Measurements from ENCODE around the gene TAX1BP3. TPM values are rescaled to one million over a fixed set of nuclear protein-coding genes. Genes with fewer than 3 reads are reported as not detected.

TAX1BP3 gene
- total and polyA plus RNA-seq, 2 of the 13 experiments (the other 11 are each of a cell fraction or from before 2014, with no cell fraction given): 16.7 to 45.1 TPM

GRCh38 chr17:3635474-3636153 lies 32.8 kb downstream of the TAX1BP3 start (continued):
- TF ChIP-seq ZNF318 (CRISPR knock-in tag; IDR thresholded peaks at IDR 0.05): no peak; the same call in 1 of the 2 replicates
- TF ChIP-seq HMGA1 (CRISPR knock-in tag; conservative IDR thresholded peaks at IDR 0.05): no peak
- TF ChIP-seq HOXA5 (CRISPR knock-in tag; IDR thresholded peaks at IDR 0.05): no peak
- TF ChIP-seq, protein P1, sequence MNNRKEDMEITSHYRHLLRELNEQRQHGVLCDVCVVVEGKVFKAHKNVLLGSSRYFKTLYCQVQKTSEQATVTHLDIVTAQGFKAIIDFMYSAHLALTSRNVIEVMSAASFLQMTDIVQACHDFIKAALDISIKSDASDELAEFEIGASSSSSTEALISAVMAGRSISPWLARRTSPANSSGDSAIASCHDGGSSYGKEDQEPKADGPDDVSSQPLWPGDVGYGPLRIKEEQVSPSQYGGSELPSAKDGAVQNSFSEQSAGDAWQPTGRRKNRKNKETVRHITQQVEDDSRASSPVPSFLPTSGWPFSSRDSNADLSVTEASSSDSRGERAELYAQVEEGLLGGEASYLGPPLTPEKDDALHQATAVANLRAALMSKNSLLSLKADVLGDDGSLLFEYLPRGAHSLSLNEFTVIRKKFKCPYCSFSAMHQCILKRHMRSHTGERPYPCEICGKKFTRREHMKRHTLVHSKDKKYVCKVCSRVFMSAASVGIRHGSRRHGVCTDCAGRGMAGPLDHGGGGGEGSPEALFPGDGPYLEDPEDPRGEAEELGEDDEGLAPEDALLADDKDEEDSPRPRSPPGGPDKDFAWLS (CRISPR knock-in tag; IDR thresholded peaks at IDR 0.05; ENCODE audit: borderline replicate concordance): no peak; the same call in 1 of the 2 replicates
- no peak for TF ChIP-seq MAFG (CRISPR knock-in tag; IDR thresholded peaks at IDR 0.05)
- TF ChIP-seq ZNF891 (CRISPR knock-in tag; IDR thresholded peaks at IDR 0.05): peak; percentile 86; the same call in 1 of the 2 replicates
- TF ChIP-seq MEF2D (CRISPR knock-in tag; IDR thresholded peaks at IDR 0.05): no peak
- peak; percentile 45; the same call in 1 of the 2 replicates for TF ChIP-seq BCL6 (CRISPR knock-in tag; IDR thresholded peaks at IDR 0.05)
- TF ChIP-seq, protein P2, sequence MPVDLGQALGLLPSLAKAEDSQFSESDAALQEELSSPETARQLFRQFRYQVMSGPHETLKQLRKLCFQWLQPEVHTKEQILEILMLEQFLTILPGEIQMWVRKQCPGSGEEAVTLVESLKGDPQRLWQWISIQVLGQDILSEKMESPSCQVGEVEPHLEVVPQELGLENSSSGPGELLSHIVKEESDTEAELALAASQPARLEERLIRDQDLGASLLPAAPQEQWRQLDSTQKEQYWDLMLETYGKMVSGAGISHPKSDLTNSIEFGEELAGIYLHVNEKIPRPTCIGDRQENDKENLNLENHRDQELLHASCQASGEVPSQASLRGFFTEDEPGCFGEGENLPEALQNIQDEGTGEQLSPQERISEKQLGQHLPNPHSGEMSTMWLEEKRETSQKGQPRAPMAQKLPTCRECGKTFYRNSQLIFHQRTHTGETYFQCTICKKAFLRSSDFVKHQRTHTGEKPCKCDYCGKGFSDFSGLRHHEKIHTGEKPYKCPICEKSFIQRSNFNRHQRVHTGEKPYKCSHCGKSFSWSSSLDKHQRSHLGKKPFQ (CRISPR knock-in tag; IDR thresholded peaks at IDR 0.05; ENCODE audit: insufficient replicate concordance): peak; percentile 86
- no peak for TF ChIP-seq ZFP36L1 (CRISPR knock-in tag; IDR thresholded peaks at IDR 0.05)
- no peak for TF ChIP-seq FOXA3 (CRISPR knock-in tag; IDR thresholded peaks at IDR 0.05)
- peak; percentile 21 for TF ChIP-seq TEAD3 (CRISPR knock-in tag; optimal IDR thresholded peaks at IDR 0.05; ENCODE audit: borderline replicate concordance)
- TF ChIP-seq, protein P3, sequence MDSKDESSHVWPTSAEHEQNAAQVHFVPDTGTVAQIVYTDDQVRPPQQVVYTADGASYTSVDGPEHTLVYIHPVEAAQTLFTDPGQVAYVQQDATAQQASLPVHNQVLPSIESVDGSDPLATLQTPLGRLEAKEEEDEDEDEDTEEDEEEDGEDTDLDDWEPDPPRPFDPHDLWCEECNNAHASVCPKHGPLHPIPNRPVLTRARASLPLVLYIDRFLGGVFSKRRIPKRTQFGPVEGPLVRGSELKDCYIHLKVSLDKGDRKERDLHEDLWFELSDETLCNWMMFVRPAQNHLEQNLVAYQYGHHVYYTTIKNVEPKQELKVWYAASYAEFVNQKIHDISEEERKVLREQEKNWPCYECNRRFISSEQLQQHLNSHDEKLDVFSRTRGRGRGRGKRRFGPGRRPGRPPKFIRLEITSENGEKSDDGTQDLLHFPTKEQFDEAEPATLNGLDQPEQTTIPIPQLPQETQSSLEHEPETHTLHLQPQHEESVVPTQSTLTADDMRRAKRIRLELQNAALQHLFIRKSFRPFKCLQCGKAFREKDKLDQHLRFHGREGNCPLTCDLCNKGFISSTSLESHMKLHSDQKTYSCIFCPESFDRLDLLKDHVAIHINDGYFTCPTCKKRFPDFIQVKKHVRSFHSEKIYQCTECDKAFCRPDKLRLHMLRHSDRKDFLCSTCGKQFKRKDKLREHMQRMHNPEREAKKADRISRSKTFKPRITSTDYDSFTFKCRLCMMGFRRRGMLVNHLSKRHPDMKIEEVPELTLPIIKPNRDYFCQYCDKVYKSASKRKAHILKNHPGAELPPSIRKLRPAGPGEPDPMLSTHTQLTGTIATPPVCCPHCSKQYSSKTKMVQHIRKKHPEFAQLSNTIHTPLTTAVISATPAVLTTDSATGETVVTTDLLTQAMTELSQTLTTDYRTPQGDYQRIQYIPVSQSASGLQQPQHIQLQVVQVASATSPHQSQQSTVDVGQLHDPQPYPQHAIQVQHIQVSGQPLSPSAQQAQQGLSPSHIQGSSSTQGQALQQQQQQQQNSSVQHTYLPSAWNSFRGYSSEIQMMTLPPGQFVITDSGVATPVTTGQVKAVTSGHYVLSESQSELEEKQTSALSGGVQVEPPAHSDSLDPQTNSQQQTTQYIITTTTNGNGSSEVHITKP (CRISPR knock-in tag; IDR thresholded peaks at IDR 0.05; ENCODE audit: low read depth): no peak
- TF ChIP-seq ZNF296 (CRISPR knock-in tag; conservative IDR thresholded peaks at IDR 0.05): no peak
